HEK293 (cell line): Measurements from ENCODE around the gene HIP1.

Experiments
- CTCF ChIA-PET: fragments of 350-600 bp; formaldehyde crosslinking; extraction: SDS; loops from one replicate; lab custom pipeline; 2021; ENCODE audit warnings: antibody characterized with exemption; lab: Yijun Ruan, JAX
- POLR2A ChIA-PET: fragments of 300-600 bp; formaldehyde crosslinking; extraction: SDS; loops from one replicate; lab custom pipeline; 2020; ENCODE audit warnings: antibody characterized with exemption, inconsistent platforms; lab: Yijun Ruan, JAX
- H3K27ac ChIP-seq: fragments of 200-500 bp; sonication (Bioruptor generic); 2 replicates; pipeline ENCODE4 v1.5.1; 2014; ENCODE audit warnings: low read depth, low read length, control low read depth, inconsistent platforms; ENCODE audit errors: extremely low read depth
- H3K36me3 ChIP-seq, 2 experiments: fragments of 200-500 bp in 1 of 2; sonication (Bioruptor generic) in 1 of 2; 1 replicate in 1 of 2; 2 replicates in 1 of 2; pipeline ENCODE4 v1.5.1; 2014 to 2017; ENCODE audit warnings: inconsistent platforms in 2 of 2, low read length in 2 of 2; ENCODE audit not compliant: control insufficient read depth in 2 of 2, insufficient read depth in 1 of 2
- H3K4me1 ChIP-seq: fragments of 200-500 bp; sonication (Bioruptor generic); 2 replicates; pipeline ENCODE4 v1.5.1; 2014; ENCODE audit warnings: mild to moderate bottlenecking, low read length, inconsistent platforms; ENCODE audit not compliant: control insufficient read depth, insufficient read depth
- H3K4me3 ChIP-seq: 2 replicates; pipeline ENCODE4 v1.5.1; 2011; ENCODE audit warnings: low read depth, mild to moderate bottlenecking, control low read depth, low read length, moderate library complexity
- H3K9me3 ChIP-seq: fragments of 200-500 bp; sonication (Bioruptor generic); 2 replicates; pipeline ENCODE4 v1.5.1; 2014; ENCODE audit warnings: low read depth, low read length, inconsistent platforms; ENCODE audit not compliant: control insufficient read depth, insufficient read depth
- MEIS1 ChIP-seq: sonication (generic); formaldehyde crosslinking; IDR thresholded peaks from 2 replicates; pipeline ENCODE4 v1.8.1; 2022; ENCODE audit warnings: missing genetic modification reagents, mild to moderate bottlenecking, borderline replicate concordance
- PRDM1 ChIP-seq: fragments of 450-650 bp; formaldehyde crosslinking; IDR thresholded peaks from 2 replicates; pipeline ENCODE4; 2016; ENCODE audit warnings: missing biosample characterization, missing genetic modification characterization
- YY1 ChIP-seq: fragments of 450-650 bp; formaldehyde crosslinking; IDR thresholded peaks from 2 replicates; pipeline ENCODE4 v1.5.1; 2018; ENCODE audit warnings: missing biosample characterization, missing genetic modification characterization
- ZFP37 ChIP-seq: fragments of 450-650 bp; formaldehyde crosslinking; IDR thresholded peaks from 2 replicates; pipeline ENCODE4 v1.5.1; 2016; ENCODE audit warnings: missing biosample characterization, missing genetic modification characterization
- ZNF121 ChIP-seq: fragments of 450-650 bp; formaldehyde crosslinking; IDR thresholded peaks from 2 replicates; pipeline ENCODE4 v1.5.1; 2016; ENCODE audit warnings: missing biosample characterization, missing genetic modification characterization
- ZNF132 ChIP-seq: fragments of 450-650 bp; formaldehyde crosslinking; IDR thresholded peaks from 2 replicates; pipeline ENCODE4 v1.5.1; 2017; ENCODE audit warnings: missing biosample characterization, missing genetic modification characterization, borderline replicate concordance
- ZNF19 ChIP-seq: fragments of 450-650 bp; formaldehyde crosslinking; IDR thresholded peaks from 2 replicates; pipeline ENCODE4; 2016; ENCODE audit warnings: missing biosample characterization, missing genetic modification characterization, low read depth
- ZNF223 ChIP-seq: fragments of 450-650 bp; formaldehyde crosslinking; IDR thresholded peaks from 2 replicates; pipeline ENCODE4 v1.5.1; 2016; ENCODE audit warnings: missing biosample characterization, missing genetic modification characterization
- ZNF23 ChIP-seq: fragments of 450-650 bp; formaldehyde crosslinking; IDR thresholded peaks from 2 replicates; pipeline ENCODE4 v1.5.1; 2016; ENCODE audit warnings: missing biosample characterization, missing genetic modification characterization, borderline replicate concordance
- ZNF311 ChIP-seq: fragments of 450-650 bp; formaldehyde crosslinking; IDR thresholded peaks from 2 replicates; pipeline ENCODE4 v1.5.1; 2017; ENCODE audit warnings: missing biosample characterization, missing genetic modification characterization, borderline replicate concordance
- ZNF335 ChIP-seq: fragments of 450-650 bp; formaldehyde crosslinking; conservative IDR thresholded peaks from 2 replicates; pipeline ENCODE4 v1.5.1; 2016; ENCODE audit warnings: missing biosample characterization, missing genetic modification characterization
- ZNF350 ChIP-seq: fragments of 450-650 bp; formaldehyde crosslinking; IDR thresholded peaks from 2 replicates; pipeline ENCODE4 v1.5.0; 2017; ENCODE audit warnings: missing biosample characterization, mild to moderate bottlenecking, missing genetic modification characterization
- ZNF37A ChIP-seq: fragments of 450-650 bp; IDR thresholded peaks from 2 replicates; pipeline ENCODE4 v1.5.1; 2018; ENCODE audit warnings: missing biosample characterization, missing genetic modification characterization
- ZNF549 ChIP-seq: fragments of 450-650 bp; IDR thresholded peaks from 2 replicates; pipeline ENCODE4 v1.5.1; 2018; ENCODE audit warnings: missing biosample characterization, missing genetic modification characterization, mild to moderate bottlenecking, inconsistent platforms, moderate library complexity
- ZNF571 ChIP-seq: fragments of 450-650 bp; formaldehyde crosslinking; IDR thresholded peaks from 2 replicates; pipeline ENCODE4 v1.5.0; 2017; ENCODE audit warnings: missing biosample characterization, missing genetic modification characterization
- ZNF585B ChIP-seq: fragments of 450-650 bp; formaldehyde crosslinking; IDR thresholded peaks from 2 replicates; pipeline ENCODE4 v1.5.1; 2016; ENCODE audit warnings: missing biosample characterization, missing genetic modification characterization
- ZNF626 ChIP-seq: fragments of 450-650 bp; sonication (Bioruptor Pico); formaldehyde crosslinking; IDR thresholded peaks from 2 replicates; pipeline ENCODE4 v1.5.1; 2018; ENCODE audit warnings: missing biosample characterization, missing genetic modification characterization, inconsistent platforms
- ZNF792 ChIP-seq: fragments of 450-650 bp; formaldehyde crosslinking; IDR thresholded peaks from 2 replicates; pipeline ENCODE4 v1.5.1; 2016; ENCODE audit warnings: missing biosample characterization, missing genetic modification characterization
- TF ChIP-seq, protein P1 (sequence below): fragments of 450-650 bp; formaldehyde crosslinking; IDR thresholded peaks from 2 replicates; pipeline ENCODE4 v1.5.1; 2016; ENCODE audit warnings: missing biosample characterization, missing genetic modification characterization
- TF ChIP-seq, protein P2 (sequence below): fragments of 450-650 bp; formaldehyde crosslinking; IDR thresholded peaks from 2 replicates; pipeline ENCODE4 v1.5.1; 2016; ENCODE audit warnings: missing biosample characterization, missing genetic modification characterization
- TF ChIP-seq, protein P3 (sequence below): fragments of 450-650 bp; formaldehyde crosslinking; IDR thresholded peaks from 2 replicates; pipeline ENCODE4 v1.5.1; 2016; ENCODE audit warnings: missing biosample characterization, missing genetic modification characterization
- TF ChIP-seq, protein P4 (sequence below): fragments of 450-650 bp; formaldehyde crosslinking; IDR thresholded peaks from 2 replicates; pipeline ENCODE4 v1.5.1; 2017; ENCODE audit warnings: missing biosample characterization, missing genetic modification characterization

Gene HIP1

DNA sequence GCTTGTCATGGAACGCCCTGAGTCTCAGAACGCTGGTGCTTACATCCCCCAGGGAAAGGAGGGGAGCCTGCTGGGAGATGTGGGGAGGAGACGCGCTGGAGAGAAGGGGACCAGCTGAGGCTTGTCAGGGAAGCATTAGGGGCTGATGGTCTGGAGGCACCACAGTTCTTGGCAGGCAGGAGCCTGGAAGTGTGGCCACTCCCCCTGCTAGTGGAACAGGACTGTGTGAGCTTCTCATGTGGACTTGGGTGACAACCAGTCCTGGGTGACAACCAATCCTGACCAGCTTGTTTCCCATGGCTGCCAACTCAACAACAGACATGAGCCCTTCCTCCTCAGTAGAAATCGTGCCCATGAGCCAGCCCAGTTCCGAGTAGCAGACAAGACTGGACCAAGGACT is 158.8 kb downstream of the HIP1 start:
- CTCF ChIA-PET = no interaction called here
- Histone ChIP-seq H3K36me3 (peaks cover 4 to 13% of the 10 kb centered on the region in 2 experiments; a peak in 2 of 3 replicates), H3K27ac (no peak overlapping the region), H3K4me3 (no peak overlapping the region), H3K9me3 (no peaks in the 10 kb centered on the region), H3K4me1 (no peaks in the 10 kb centered on the region)
- TF ChIP-seq, protein P1, sequence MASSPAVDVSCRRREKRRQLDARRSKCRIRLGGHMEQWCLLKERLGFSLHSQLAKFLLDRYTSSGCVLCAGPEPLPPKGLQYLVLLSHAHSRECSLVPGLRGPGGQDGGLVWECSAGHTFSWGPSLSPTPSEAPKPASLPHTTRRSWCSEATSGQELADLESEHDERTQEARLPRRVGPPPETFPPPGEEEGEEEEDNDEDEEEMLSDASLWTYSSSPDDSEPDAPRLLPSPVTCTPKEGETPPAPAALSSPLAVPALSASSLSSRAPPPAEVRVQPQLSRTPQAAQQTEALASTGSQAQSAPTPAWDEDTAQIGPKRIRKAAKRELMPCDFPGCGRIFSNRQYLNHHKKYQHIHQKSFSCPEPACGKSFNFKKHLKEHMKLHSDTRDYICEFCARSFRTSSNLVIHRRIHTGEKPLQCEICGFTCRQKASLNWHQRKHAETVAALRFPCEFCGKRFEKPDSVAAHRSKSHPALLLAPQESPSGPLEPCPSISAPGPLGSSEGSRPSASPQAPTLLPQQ = no peak
- TF ChIP-seq YY1 (tag by site-specific recombination) (no peak), ZNF311 (tag by site-specific recombination) (no peak), ZFP37 (tag by site-specific recombination) (no peak), PRDM1 (tag by site-specific recombination) (no peak), ZNF350 (tag by site-specific recombination) (no peak), ZNF335 (no peak), ZNF223 (no peak), ZNF571 (no peak), ZNF792 (no peak), ZNF19 (tag by site-specific recombination) (no peak), ZNF121 (tag by site-specific recombination) (no peak), ZNF626 (tag by site-specific recombination) (no peak), ZNF37A (tag by site-specific recombination) (no peak), ZNF585B (no peak), ZNF132 (no peak)
- TF ChIP-seq, protein P2, sequence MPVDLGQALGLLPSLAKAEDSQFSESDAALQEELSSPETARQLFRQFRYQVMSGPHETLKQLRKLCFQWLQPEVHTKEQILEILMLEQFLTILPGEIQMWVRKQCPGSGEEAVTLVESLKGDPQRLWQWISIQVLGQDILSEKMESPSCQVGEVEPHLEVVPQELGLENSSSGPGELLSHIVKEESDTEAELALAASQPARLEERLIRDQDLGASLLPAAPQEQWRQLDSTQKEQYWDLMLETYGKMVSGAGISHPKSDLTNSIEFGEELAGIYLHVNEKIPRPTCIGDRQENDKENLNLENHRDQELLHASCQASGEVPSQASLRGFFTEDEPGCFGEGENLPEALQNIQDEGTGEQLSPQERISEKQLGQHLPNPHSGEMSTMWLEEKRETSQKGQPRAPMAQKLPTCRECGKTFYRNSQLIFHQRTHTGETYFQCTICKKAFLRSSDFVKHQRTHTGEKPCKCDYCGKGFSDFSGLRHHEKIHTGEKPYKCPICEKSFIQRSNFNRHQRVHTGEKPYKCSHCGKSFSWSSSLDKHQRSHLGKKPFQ = no peak
- TF ChIP-seq, protein P3, sequence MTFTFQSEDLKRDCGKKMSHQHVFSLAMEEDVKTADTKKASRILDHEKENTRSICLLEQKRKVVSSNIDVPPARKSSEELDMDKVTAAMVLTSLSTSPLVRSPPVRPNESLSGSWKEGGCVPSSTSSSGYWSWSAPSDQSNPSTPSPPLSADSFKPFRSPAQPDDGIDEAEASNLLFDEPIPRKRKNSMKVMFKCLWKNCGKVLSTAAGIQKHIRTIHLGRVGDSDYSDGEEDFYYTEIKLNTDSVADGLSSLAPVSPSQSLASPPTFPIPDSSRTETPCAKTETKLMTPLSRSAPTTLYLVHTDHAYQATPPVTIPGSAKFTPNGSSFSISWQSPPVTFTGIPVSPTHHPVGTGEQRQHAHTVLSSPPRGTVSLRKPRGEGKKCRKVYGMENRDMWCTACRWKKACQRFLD (tag by site-specific recombination) = no peak
- TF ChIP-seq, protein P4, sequence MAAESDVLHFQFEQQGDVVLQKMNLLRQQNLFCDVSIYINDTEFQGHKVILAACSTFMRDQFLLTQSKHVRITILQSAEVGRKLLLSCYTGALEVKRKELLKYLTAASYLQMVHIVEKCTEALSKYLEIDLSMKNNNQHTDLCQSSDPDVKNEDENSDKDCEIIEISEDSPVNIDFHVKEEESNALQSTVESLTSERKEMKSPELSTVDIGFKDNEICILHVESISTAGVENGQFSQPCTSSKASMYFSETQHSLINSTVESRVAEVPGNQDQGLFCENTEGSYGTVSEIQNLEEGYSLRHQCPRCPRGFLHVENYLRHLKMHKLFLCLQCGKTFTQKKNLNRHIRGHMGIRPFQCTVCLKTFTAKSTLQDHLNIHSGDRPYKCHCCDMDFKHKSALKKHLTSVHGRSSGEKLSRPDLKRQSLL (tag by site-specific recombination) = no peak
- TF ChIP-seq, all 188 proteins: peak for 0
- POLR2A ChIA-PET = no interaction called here

DNA sequence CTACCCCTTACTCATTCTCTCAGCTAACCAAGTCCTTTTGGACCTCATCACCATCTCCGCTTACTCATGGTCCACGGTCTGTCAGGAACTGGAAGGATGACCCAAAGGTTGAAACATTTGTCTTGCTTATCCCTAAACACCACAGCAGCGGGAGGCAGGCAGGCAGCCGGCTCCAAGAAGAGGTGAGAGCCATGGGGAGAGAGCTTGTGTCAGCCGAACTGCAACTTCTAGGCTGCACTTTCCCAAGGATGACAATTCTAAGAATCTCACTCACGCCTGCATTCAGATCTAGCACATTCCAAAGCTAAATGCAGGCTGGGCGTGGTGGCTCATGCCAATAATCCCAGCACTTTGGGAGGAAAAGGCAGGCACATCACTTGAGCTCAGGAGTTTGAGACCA is 160.7 kb downstream of the HIP1 start:
- no peak overlapping the region for H3K4me3 ChIP-seq
- POLR2A ChIA-PET = no interaction called here
- CTCF ChIA-PET = no interaction called here

More for the DNA sequence above, 160.7 kb downstream of the HIP1 start:
- Histone ChIP-seq H3K36me3 (peaks cover 4 to 20% of the 10 kb centered on the region in 2 experiments; a peak in 2 of 3 replicates), H3K27ac (no peak overlapping the region), H3K4me1 (no peaks in the 10 kb centered on the region), H3K9me3 (no peaks in the 10 kb centered on the region)
- no peak for TF ChIP-seq ZNF23 (tag by site-specific recombination)
- no peak for TF ChIP-seq MEIS1
- no peak for TF ChIP-seq ZNF549 (tag by site-specific recombination)
